GM18520 (cell line): ENCODE measurements around the gene DEPDC5.
"Not testable (repeated sequence)": the region's sequence is repeated elsewhere in the genome, so short reads cannot be mapped to it uniquely, and the experiment has no call there.

Experiments used
- ATAC-seq: cut with Tn5 transposase; IDR thresholded peaks from one replicate; pipeline ENCODE4 v1.9.1; 2021; ENCODE audit not compliant: unreplicated experiment

The DEPDC5 gene

DNA sequence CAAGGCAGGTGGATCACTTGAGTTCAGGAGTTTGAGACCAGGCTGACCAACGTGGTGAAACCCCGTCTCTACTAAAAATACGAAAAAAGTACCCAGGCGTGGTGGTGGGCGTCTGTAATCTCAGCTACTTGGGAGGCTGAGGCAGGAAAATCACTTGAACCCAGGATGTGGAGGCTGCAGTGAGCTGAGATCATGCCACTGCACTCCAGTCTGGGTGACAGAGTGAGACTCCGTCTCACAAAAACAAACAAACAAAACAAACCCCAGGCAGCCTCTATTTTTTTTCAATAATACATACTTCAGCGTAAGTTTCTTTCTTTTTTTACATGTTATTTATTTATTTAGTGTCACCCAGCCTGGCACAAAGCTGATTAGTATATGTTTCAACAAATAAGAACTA lies 60.1 kb downstream of the DEPDC5 start:
- not testable (repeated sequence) for ATAC-seq

DNA sequence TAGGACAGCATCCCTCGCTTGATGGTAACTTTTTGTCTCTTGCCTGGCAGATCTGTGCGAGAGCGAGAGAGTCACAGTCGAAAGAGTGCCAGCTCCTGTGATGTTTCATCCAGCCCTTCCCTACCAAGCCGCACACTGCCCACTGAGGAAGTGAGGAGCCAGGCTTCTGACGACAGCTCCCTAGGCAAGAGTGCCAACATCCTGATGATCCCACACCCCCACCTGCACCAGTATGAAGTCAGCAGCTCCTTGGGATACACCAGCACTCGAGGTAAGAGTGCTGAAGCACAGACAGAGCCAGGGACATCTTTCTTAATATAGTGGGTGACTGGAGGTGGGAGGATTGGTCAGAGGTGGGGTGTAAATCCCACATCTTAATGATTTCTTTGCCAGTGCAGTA lies 61.1 kb downstream of the DEPDC5 start:
- no peak for ATAC-seq

DNA sequence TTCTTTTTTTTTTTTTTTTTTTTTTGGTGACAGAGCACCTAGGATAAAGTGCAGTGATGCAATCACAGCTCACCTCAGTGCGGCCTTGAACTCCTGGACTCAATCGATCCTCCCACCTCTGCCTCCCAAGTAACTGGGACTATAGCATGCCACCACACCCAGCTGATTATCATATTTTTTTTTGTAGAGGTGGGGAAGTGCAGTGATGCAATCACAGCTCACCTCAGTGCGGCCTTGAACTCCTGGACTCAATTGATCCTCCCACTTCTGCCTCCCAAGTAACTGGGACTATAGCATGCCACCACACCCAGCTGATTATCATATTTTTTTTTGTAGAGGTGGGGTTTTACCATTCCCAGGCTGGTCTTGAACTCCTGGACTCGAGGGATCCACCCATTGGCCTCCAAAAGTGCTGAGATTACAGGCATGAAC lies 61.6 kb downstream of the DEPDC5 start:
- ATAC-seq = not testable (repeated sequence)

GRCh38 chr22:31816750-31817149 lies 62.9 kb downstream of the DEPDC5 start:
- ATAC-seq = no peak

DNA sequence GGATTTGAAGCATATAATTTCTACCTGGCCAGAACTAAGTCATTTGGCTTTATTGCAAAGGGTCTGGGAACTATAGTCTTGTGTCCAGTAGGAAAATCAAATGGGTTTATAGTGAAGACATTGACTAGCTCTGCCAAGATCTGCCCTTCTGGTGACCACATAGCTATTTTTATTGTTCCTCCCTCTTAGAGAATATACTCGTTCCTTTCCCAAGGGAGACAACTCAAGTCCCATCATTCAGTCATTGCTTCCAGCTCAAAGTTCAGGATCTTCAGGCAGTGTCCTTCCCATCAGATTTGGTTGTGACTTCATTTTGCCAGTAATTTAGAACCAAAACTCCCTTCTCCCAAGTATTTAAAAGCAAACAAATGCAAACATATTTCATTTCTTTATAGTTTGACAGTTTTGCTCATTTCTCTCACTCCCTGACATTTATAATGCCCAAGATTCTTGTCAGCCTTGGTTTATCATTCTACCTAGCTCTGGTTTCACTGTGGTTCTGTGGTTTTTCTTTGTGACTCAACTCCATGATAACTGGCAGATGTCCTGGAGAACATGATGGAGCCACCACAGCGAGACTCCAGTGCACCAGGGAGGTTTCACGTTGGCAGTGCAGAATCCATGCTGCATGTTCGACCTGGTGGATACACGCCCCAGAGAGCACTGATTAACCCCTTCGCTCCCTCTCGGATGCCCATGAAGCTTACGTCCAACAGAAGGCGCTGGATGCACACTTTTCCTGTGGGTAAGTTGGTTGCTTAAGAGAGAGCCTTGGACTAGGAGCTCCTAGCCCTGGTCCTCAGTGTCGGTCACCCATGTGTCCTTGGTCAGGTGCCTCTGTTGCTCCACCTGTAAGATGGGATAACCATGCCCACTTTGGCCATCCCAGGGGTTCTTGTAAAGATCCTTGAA lies 64.9 kb downstream of the DEPDC5 start:
- no peak for ATAC-seq

DNA sequence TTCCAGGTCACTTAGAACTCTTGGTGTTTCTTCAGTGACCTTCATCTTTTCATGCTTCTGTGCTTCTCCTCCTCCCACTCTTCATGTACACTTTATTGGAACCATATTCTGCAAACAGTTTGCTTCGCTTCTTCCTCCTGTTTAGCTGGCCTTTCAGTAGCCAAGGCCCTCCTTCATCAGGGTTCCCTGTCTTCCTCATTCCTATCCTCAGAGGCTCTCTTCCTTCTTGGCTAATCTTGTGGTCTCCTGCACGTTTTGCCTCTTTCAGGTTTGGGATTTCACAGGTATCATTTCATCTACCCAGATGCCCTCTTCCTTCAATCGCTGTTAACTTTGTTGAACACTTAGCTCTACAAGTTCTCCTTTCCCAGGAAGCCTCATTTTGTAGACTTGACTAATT lies 66.8 kb downstream of the DEPDC5 start:
- ATAC-seq = no peak

DNA sequence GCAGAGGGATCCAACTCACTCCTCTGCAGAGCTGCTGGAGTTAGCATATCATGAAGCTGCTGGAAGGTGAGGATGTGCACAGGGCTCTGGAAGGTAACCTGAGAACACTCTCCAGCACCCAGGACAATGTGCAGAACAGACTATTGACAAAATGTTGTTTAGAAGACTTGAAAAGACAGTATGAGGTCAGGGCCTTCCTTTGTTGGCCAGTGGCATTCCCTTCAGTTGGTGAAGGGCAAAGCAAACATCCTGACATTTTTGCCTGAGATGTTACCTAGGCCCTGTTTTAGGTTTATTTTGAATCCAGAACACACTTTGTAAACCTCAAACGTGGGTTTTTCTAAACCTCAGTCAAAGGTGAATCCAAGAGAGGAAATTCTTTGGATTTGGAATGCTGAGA lies 67.8 kb downstream of the DEPDC5 start:
- ATAC-seq = no peak

DNA sequence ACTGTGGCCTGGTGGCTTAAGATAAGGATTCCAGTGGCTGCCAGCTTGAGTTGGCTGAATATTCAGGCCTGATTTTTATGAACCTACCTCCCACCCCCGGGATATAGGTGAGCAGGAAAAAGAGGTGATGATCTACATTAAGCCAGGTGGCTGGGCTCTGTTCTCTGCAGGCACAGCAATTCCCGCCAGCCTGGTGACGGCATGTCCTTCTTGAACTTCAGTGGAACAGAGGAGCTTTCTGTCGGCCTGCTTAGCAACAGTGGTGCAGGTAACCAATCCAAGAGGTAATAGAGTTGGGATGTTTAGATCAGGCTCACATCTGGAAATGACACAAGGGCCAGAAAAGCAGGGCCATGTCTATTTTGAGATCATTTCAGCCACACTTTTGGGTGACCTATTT lies 68.7 kb downstream of the DEPDC5 start:
- ATAC-seq = no peak

- ATAC-seq = no peak
Observed at GRCh38 chr22:31825513-31825912, 71.7 kb downstream of the DEPDC5 start.

GRCh38 chr22:31826443-31826842 lies 72.6 kb downstream of the DEPDC5 start:
- ATAC-seq = no peak

DNA sequence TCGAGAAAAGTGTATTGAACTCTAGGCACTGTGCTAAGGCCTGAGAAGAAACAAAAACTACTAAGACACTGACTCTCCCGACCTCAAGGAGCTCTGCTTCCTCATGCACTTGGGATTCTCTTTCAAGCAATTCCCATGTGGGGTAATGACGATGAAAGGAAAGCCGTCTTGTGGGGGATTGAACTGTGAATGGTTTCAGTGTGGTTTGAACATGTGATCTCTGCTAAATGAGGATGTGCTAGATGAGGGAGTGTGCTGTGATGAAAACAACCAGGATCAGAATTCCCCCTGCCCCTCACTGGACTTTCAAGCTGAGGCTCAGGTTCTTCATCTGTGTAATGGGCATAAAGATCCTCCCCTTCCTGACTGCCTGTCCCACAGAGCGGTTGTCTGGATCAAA lies 74.9 kb downstream of the DEPDC5 start:
- no peak for ATAC-seq

DNA sequence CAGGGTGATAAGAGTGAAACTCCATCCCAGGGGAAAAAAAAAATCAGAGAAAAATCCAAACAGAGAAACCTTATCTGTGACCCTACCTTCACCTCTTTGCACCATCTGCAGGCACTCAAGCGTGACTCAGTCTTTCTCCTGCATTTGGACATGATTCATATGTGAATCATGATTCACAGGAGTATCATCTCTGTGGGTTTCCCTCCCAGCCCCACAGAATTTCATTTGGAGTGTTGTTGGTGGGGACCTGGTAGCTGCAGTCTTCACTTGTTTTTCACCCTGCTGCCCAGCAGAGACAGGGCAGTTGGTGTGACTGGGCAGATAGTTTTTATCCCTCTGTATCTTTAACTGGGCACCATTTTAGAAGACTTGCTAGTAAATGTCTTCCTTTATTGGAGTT lies 75.7 kb downstream of the DEPDC5 start:
- ATAC-seq = no peak

- ATAC-seq = no peak
Observed at GRCh38 chr22:31830721-31831070, 76.9 kb downstream of the DEPDC5 start.

GRCh38 chr22:31833930-31834329 lies 80.1 kb downstream of the DEPDC5 start:
- ATAC-seq = no peak

- ATAC-seq = no peak
Observed at GRCh38 chr22:31836010-31836409, 82.2 kb downstream of the DEPDC5 start.

GRCh38 chr22:31838917-31839316 lies 85.1 kb downstream of the DEPDC5 start:
- no peak for ATAC-seq

DNA sequence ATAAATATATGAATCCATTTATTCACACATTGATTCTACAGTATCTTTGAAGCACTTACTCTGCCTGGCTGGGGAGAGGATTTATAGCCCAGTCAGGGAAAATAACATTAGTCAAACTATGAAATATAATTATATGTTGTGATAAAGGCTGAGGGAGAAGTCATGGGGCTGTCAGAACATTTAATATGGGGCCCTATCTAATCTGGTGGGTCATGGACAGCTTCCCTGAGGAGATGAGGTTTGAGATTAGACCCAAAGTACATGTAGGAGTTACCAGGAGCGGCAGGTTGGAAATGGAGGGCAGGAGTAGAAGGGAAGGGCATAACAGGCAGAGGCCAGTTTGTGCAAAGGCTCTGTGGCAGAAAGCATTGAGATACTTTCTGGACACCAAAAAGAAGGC lies 86.2 kb downstream of the DEPDC5 start:
- no peak for ATAC-seq

DNA sequence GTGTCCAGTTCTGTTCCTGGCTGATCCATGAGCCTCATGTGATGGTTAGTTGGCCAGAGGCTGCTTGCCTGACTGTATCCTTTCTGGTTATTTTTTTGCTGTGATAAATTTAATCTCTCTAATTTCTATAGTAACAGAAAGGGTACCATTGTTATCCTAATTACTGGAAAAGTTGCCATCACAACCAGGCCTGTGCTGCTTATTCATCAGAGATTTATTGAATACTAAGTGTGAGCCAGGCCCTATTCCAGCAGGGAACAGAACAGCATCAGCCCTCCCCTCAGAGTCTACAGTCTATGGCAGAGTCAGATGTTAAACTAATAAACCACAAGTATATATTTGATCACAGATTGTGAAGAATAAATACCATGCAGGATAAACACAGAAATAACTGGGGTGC lies 86.8 kb downstream of the DEPDC5 start:
- no peak for ATAC-seq

DNA sequence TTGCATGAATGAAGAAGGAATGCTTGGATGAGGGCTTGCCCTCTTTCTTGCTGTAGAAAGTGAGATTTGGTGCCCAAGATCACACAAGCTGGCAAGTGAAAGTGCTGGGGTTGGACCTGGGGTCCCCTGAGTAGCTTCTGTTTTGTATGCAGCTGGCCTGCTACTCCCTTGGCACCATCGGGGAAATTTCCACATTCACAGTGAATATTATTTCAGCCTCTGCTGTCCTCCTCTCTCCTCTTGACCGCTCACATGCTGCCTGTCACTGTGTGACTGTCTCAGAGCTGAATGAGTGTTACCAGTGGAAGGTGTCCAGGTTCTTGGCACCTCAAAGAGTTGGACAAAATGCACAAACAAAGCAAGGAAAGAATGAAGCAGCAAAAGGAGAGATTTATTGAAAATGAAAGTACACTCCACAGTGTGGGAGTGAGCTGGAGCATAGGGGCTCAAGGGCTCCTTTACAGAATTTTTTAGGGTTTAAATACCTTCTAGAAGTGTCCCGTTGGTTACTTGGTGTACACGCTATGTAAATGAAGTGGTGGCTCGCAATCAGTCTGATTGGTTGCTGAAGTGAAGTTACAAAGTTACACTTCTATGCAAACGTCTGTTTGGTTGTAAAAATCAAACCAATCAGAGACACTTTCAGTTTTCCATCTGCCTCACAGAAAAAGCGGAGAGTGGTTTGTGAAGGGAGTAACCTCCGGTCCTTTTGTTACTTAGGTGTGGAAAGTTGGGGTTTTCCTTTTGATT lies 87.4 kb downstream of the DEPDC5 start:
- ATAC-seq = no peak

DNA sequence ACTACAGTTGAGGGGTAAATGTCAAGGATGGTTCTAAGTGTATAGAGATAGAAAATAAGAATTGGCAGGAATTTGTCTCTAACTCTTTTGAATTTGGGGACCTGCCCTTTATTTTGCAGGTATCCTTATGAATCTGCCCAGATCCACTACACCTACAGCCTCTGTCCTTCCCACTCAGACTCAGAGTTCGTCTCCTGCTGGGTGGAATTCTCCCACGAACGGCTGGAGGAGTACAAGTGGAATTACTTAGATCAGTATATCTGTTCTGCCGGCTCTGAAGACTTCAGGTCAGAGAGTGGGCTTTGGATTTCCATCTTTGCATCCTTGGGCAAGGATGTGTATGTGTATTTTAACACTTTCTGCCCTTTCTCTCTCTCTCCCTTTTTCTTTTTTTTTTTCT lies 89.7 kb downstream of the DEPDC5 start:
- no peak for ATAC-seq

- no peak for ATAC-seq
Observed at GRCh38 chr22:31844941-31845340, 91.1 kb downstream of the DEPDC5 start.
